Caco-2 (cell line): ENCODE measurements around the gene CCT5. TPM values are rescaled to one million over a fixed set of nuclear protein-coding genes. Genes with fewer than 3 reads are reported as not detected.

Experiments used
- BruUV-seq: library from RNA; stranded (reverse); fragments of 400-500 nt; replicated peaks from 2 replicates; lab custom pipeline; 2021; lab: Mats Ljungman, UMichigan
- CTCF ChIA-PET: fragments of 300-600 bp; sonication (Branson Sonifier 250); formaldehyde crosslinking; loops from one replicate; lab custom pipeline; 2022; ENCODE audit warnings: antibody characterized with exemption; lab: Charles Lee
- POLR2A ChIA-PET: fragments of 300-600 bp; sonication (Branson Sonifier 250); formaldehyde crosslinking; loops from one replicate; lab custom pipeline; 2022; ENCODE audit warnings: antibody characterized with exemption; lab: Charles Lee
- DNase-seq, 2 experiments: peaks; one replicate each; pipeline versions ENCODE4 v3.0.0 to v3.0.0-alpha.2; 2020 to 2022
- H3K27me3 ChIP-seq: replicated peaks from 2 replicates; pipeline ENCODE4 v1.6.0; 2011; ENCODE audit warnings: low read length; ENCODE audit not compliant: control insufficient read depth, insufficient read depth
- H3K36me3 ChIP-seq: 2 replicates; pipeline ENCODE4 v1.5.1; 2011; ENCODE audit warnings: low read length; ENCODE audit not compliant: control insufficient read depth, insufficient read depth
- H3K4me1 ChIP-seq: fragments of 250-450 bp; sonication (Bioruptor Pico); 2 replicates; pipeline ENCODE4 v1.5.1; 2020; ENCODE audit warnings: mild to moderate bottlenecking
- H3K4me3 ChIP-seq: 2 replicates; pipeline ENCODE4 v1.5.1; 2011; ENCODE audit warnings: low read depth, mild to moderate bottlenecking, control low read depth, low read length
- H3K9me3 ChIP-seq: fragments of 250-450 bp; sonication (Bioruptor Pico); 2 replicates; pipeline ENCODE4 v1.5.1; 2020; ENCODE audit warnings: mild to moderate bottlenecking, moderate library complexity
- H3K27ac Mint-ChIP-seq: one replicate; pipeline ENCODE4 v1.8.0; 2022; ENCODE audit warnings: mixed read lengths; ENCODE audit not compliant: unreplicated experiment
- H3K27me3 Mint-ChIP-seq: one replicate; pipeline ENCODE4 v1.8.0; 2022; ENCODE audit warnings: mixed read lengths; ENCODE audit not compliant: insufficient read depth, unreplicated experiment
- H3K36me3 Mint-ChIP-seq: one replicate; pipeline ENCODE4 v1.8.0; 2022; ENCODE audit warnings: mild to moderate bottlenecking, mixed read lengths; ENCODE audit not compliant: insufficient read depth, unreplicated experiment
- H3K4me1 Mint-ChIP-seq: one replicate; pipeline ENCODE4 v1.8.0; 2022; ENCODE audit warnings: low read depth, mixed read lengths; ENCODE audit not compliant: unreplicated experiment
- H3K4me3 Mint-ChIP-seq: one replicate; pipeline ENCODE4 v1.8.0; 2022; ENCODE audit warnings: mild to moderate bottlenecking, moderate library complexity, mixed read lengths; ENCODE audit not compliant: unreplicated experiment
- H3K9me3 Mint-ChIP-seq: one replicate; pipeline ENCODE4 v1.8.0; 2022; ENCODE audit warnings: mixed read lengths; ENCODE audit not compliant: unreplicated experiment
- CTCF ChIP-seq, 2 experiments: fragments of 200-600 bp in 1 of 2; IDR thresholded peaks; 1 replicate in 1 of 2; 2 replicates in 1 of 2; pipeline versions ENCODE4 v1.5.1 to v1.8.0; 2011 to 2022; ENCODE audit warnings: antibody characterized with exemption in 1 of 2, control low read depth in 1 of 2, inconsistent platforms in 1 of 2, low read depth in 1 of 2, low read length in 1 of 2, mild to moderate bottlenecking in 1 of 2, moderate library complexity in 1 of 2; ENCODE audit not compliant: insufficient read depth in 1 of 2, severe bottlenecking in 1 of 2, unreplicated experiment in 1 of 2
- intact Hi-C: fragments of 100-400 bp; cut with micrococcal nuclease; formaldehyde crosslinking; loops from one replicate; pipeline ENCODE4 v1.10.0; 2022; ENCODE audit not compliant: unreplicated experiment
- total RNA-seq: library from RNA; stranded (reverse); gene quantifications from 2 replicates; pipeline ENCODE4 v1.2.3, GENCODE V29; 2022

The CCT5 gene
- total RNA-seq, 1 experiment from 2014 or later, result 462 TPM

GRCh38 chr5:10262995-10263394, 12.9 kb downstream of the CCT5 start:
- peaks cover 14% of the 10 kb centered on the region for H3K4me1 ChIP-seq
- no peak for DNase-seq
- H3K9me3 Mint-ChIP-seq, result no peaks in the 10 kb centered on the region
- intact Hi-C loops, result no loop called here
- H3K36me3 ChIP-seq, result peaks cover 7% of the 10 kb centered on the region
- CTCF ChIA-PET, result no interaction called here
- H3K36me3 Mint-ChIP-seq, result peaks cover 96% of the 10 kb centered on the region
- BruUV-seq, result no TSS peak
- TF ChIP-seq CTCF (IDR thresholded peaks at IDR 0.05; ENCODE audit: insufficient read depth in 1 of 2, low read depth in 1 of 2, low read length in 1 of 2, severe bottlenecking in 1 of 2, unreplicated experiment in 1 of 2), result no peak
- H3K27me3 Mint-ChIP-seq, result no peaks in the 10 kb centered on the region
- no peaks in the 10 kb centered on the region for H3K9me3 ChIP-seq
- H3K4me3 ChIP-seq, result no peak overlapping the region
- H3K27me3 ChIP-seq, result no peaks in the 10 kb centered on the region
- peaks cover 24% of the 10 kb centered on the region for H3K4me1 Mint-ChIP-seq
- no peak overlapping the region for H3K4me3 Mint-ChIP-seq
- no peak overlapping the region for H3K27ac Mint-ChIP-seq
- POLR2A ChIA-PET, result no interaction called here

GRCh38 chr5:10264604-10265003, 14.5 kb downstream of the CCT5 start:
- Mint-ChIP-seq H3K27me3 (no peaks in the 10 kb centered on the region), H3K9me3 (no peaks in the 10 kb centered on the region), H3K27ac (no peak overlapping the region), H3K4me3 (no peak overlapping the region), H3K4me1 (peaks cover 12% of the 10 kb centered on the region), H3K36me3 (peaks cover 87% of the 10 kb centered on the region)
- Histone ChIP-seq H3K4me3 (no peak overlapping the region), H3K9me3 (no peaks in the 10 kb centered on the region), H3K27me3 (no peaks in the 10 kb centered on the region), H3K4me1 (no peaks in the 10 kb centered on the region), H3K36me3 (peaks cover 4% of the 10 kb centered on the region)
- no peak for TF ChIP-seq CTCF (IDR thresholded peaks at IDR 0.05; ENCODE audit: insufficient read depth in 1 of 2, low read depth in 1 of 2, low read length in 1 of 2, severe bottlenecking in 1 of 2, unreplicated experiment in 1 of 2)
- intact Hi-C loops, result no loop called here
- POLR2A ChIA-PET, result no interaction called here
- DNase-seq, result no peak
- BruUV-seq, result no TSS peak
- CTCF ChIA-PET, result interaction anchor here (0.6 to 1.5 kb wide), 2 partner anchors 20 to 92 kb away, joined by 3 read pairs; no protein-coding TSS in a partner anchor

- Histone ChIP-seq H3K4me1 (no peaks in the 10 kb centered on the region), H3K27me3 (no peaks in the 10 kb centered on the region), H3K4me3 (no peak overlapping the region), H3K36me3 (peaks cover 2% of the 10 kb centered on the region), H3K9me3 (no peaks in the 10 kb centered on the region)
- no peak for DNase-seq
- no peak for TF ChIP-seq CTCF (IDR thresholded peaks at IDR 0.05; ENCODE audit: insufficient read depth in 1 of 2, low read depth in 1 of 2, low read length in 1 of 2, severe bottlenecking in 1 of 2, unreplicated experiment in 1 of 2)
- H3K36me3 Mint-ChIP-seq, result peaks cover 78% of the 10 kb centered on the region
- no peaks in the 10 kb centered on the region for H3K27me3 Mint-ChIP-seq
- CTCF ChIA-PET, result interaction anchor here (0.6 to 1.5 kb wide), 2 partner anchors 19 to 91 kb away, joined by 3 read pairs; no protein-coding TSS in a partner anchor
- H3K4me3 Mint-ChIP-seq, result no peak overlapping the region
- peaks cover 7% of the 10 kb centered on the region for H3K4me1 Mint-ChIP-seq
- no TSS peak for BruUV-seq
- no peak overlapping the region for H3K27ac Mint-ChIP-seq
- intact Hi-C loops, result no loop called here
- no peaks in the 10 kb centered on the region for H3K9me3 Mint-ChIP-seq
- POLR2A ChIA-PET, result interaction anchor here (0.6 kb wide), 1 partner anchor 88 kb away, joined by 3 read pairs; the partner anchor contains the start of gene MARCHF6
Measured at GRCh38 chr5:10265245-10266109, 15.4 kb downstream of the CCT5 start.
